WTC11 (cell line): ENCODE measurements around the gene COPS9. TPM values are rescaled to one million over a fixed set of nuclear protein-coding genes. Genes with fewer than 3 reads are reported as not detected.

Experiments
- ATAC-seq: fragments of 200-7000 bp; cut with Tn5 transposase; 2 replicates; pipeline ENCODE4 v1.10.0; 2021; ENCODE audit warnings: mild to moderate bottlenecking, moderate library complexity
- CTCF ChIA-PET: fragments of 300-600 bp; sonication (Branson Sonifier 250); formaldehyde crosslinking; loops from one replicate; lab custom pipeline; 2021; ENCODE audit warnings: antibody characterized with exemption; lab: Charles Lee
- POLR2A ChIA-PET: fragments of 350-600 bp; sonication (Branson Sonifier 250); formaldehyde crosslinking; loops from one replicate; lab custom pipeline; 2021; ENCODE audit warnings: antibody characterized with exemption; lab: Charles Lee
- DNase-seq: peaks from one replicate; pipeline ENCODE4 v3.0.0; 2021; ENCODE audit warnings: low spot score
- H3K27ac Mint-ChIP-seq: 2 replicates; pipeline ENCODE4 v1.8.0; 2021; ENCODE audit warnings: mixed read lengths
- H3K27me3 Mint-ChIP-seq: 2 replicates; pipeline ENCODE4 v1.8.0; 2021; ENCODE audit warnings: low read depth, mild to moderate bottlenecking, moderate library complexity, mixed read lengths
- H3K36me3 Mint-ChIP-seq: 2 replicates; pipeline ENCODE4 v1.8.0; 2021; ENCODE audit warnings: mixed read lengths
- H3K4me1 Mint-ChIP-seq: 2 replicates; pipeline ENCODE4 v1.8.0; 2022; ENCODE audit warnings: mixed read lengths
- H3K4me3 Mint-ChIP-seq: 2 replicates; pipeline ENCODE4 v1.8.0; 2021; ENCODE audit warnings: mild to moderate bottlenecking, moderate library complexity, mixed read lengths
- H3K9me3 Mint-ChIP-seq: 2 replicates; pipeline ENCODE4 v1.8.0; 2021; ENCODE audit warnings: mixed read lengths
- ARID4B ChIP-seq: sonication (generic); formaldehyde crosslinking; IDR thresholded peaks from 2 replicates; pipeline ENCODE4 v1.8.0; 2023; ENCODE audit warnings: missing genetic modification reagents, mild to moderate bottlenecking, borderline replicate concordance
- ATF1 ChIP-seq: sonication (generic); formaldehyde crosslinking; IDR thresholded peaks from 2 replicates; pipeline ENCODE4 v1.8.1; 2023; ENCODE audit warnings: mild to moderate bottlenecking, moderate library complexity, missing genetic modification reagents
- E2F1 ChIP-seq: sonication (generic); formaldehyde crosslinking; IDR thresholded peaks from 2 replicates; pipeline ENCODE4 v1.8.0; 2022; ENCODE audit warnings: mild to moderate bottlenecking, missing genetic modification reagents
- ERG ChIP-seq: fragments of 250-450 bp; sonication (Bioruptor Pico); IDR thresholded peaks from 2 replicates; pipeline ENCODE4 v1.8.0; 2021; ENCODE audit warnings: mild to moderate bottlenecking
- FOXK1 ChIP-seq: sonication (generic); formaldehyde crosslinking; IDR thresholded peaks from 2 replicates; pipeline ENCODE4 v1.8.0; 2022; ENCODE audit warnings: mild to moderate bottlenecking, moderate library complexity, missing genetic modification reagents
- NFYB ChIP-seq: sonication (generic); formaldehyde crosslinking; conservative IDR thresholded peaks from 2 replicates; pipeline ENCODE4 v1.8.0; 2022; ENCODE audit warnings: low read depth, missing genetic modification reagents
- OVOL2 ChIP-seq: fragments of 250-450 bp; sonication (Bioruptor Pico); IDR thresholded peaks from 2 replicates; pipeline ENCODE4 v1.9.0; 2021; ENCODE audit warnings: mild to moderate bottlenecking, borderline replicate concordance
- RORB ChIP-seq: fragments of 250-450 bp; sonication (Bioruptor Pico); IDR thresholded peaks from 2 replicates; pipeline ENCODE4 v1.9.0; 2021; ENCODE audit warnings: mild to moderate bottlenecking
- SP1 ChIP-seq: sonication (generic); formaldehyde crosslinking; conservative IDR thresholded peaks from 2 replicates; pipeline ENCODE4 v1.8.1; 2022; ENCODE audit warnings: missing genetic modification reagents
- USF1 ChIP-seq: sonication (generic); formaldehyde crosslinking; IDR thresholded peaks from 2 replicates; pipeline ENCODE4 v1.8.0; 2022; ENCODE audit warnings: mild to moderate bottlenecking, missing genetic modification reagents
- ZBTB21 ChIP-seq: sonication (generic); formaldehyde crosslinking; IDR thresholded peaks from 2 replicates; pipeline ENCODE4 v1.8.1; 2023; ENCODE audit warnings: mild to moderate bottlenecking, missing genetic modification reagents, borderline replicate concordance
- ZNF138 ChIP-seq: sonication (generic); formaldehyde crosslinking; conservative IDR thresholded peaks from 2 replicates; pipeline ENCODE4 v1.8.1; 2022; ENCODE audit warnings: mild to moderate bottlenecking, moderate library complexity, missing genetic modification reagents
- ZNF232 ChIP-seq: sonication (generic); formaldehyde crosslinking; IDR thresholded peaks from 2 replicates; pipeline ENCODE4 v1.8.0; 2022; ENCODE audit warnings: mild to moderate bottlenecking, missing genetic modification reagents
- ZNF396 ChIP-seq: fragments of 250-450 bp; sonication (Bioruptor Pico); IDR thresholded peaks from 2 replicates; pipeline ENCODE4 v1.8.0; 2021; ENCODE audit warnings: mild to moderate bottlenecking, moderate library complexity, borderline replicate concordance
- ZNF416 ChIP-seq: fragments of 250-450 bp; sonication (Bioruptor Pico); IDR thresholded peaks from 2 replicates; pipeline ENCODE4 v1.9.0; 2021; ENCODE audit warnings: mild to moderate bottlenecking, inconsistent platforms
- ZSCAN18 ChIP-seq: fragments of 250-450 bp; sonication (Bioruptor Pico); IDR thresholded peaks from 2 replicates; pipeline ENCODE4 v2.1.2; 2022; ENCODE audit warnings: mild to moderate bottlenecking, moderate library complexity
- total RNA-seq: library from RNA; stranded (reverse); gene quantifications from 3 replicates; pipeline ENCODE4 v1.2.3, GENCODE V29; 2021
- TF ChIP-seq, protein P1 (sequence below): sonication (generic); formaldehyde crosslinking; IDR thresholded peaks from 2 replicates; pipeline ENCODE4 v1.8.1; 2022; ENCODE audit warnings: low read depth, mild to moderate bottlenecking, moderate library complexity, missing genetic modification reagents, borderline replicate concordance
- TF ChIP-seq, protein P2 (sequence below): sonication (generic); formaldehyde crosslinking; IDR thresholded peaks from 2 replicates; pipeline ENCODE4 v1.8.0; 2023; ENCODE audit warnings: missing genetic modification reagents

The COPS9 gene
- total RNA-seq, 1 experiment from 2014 or later: 142 TPM

- TF ChIP-seq ZNF138 (CRISPR knock-in tag) (no peak), ZNF232 (CRISPR knock-in tag) (no peak), ZSCAN18 (no peak), OVOL2 (CRISPR knock-in tag) (no peak), ARID4B (no peak)
Measured at GRCh38 chr2:240155048-240155744, 19.1 kb upstream of the COPS9 start (continued).

GRCh38 chr2:240154606-240155005 lies 18.5 kb upstream of the COPS9 start:
- CTCF ChIA-PET: interaction anchor here (1.1 kb wide), 1 partner anchor 10 kb away, joined by 3 read pairs; no protein-coding TSS in a partner anchor

More at GRCh38 chr2:240154606-240155005, 18.5 kb upstream of the COPS9 start:
- ATAC-seq (no peak), DNase-seq (no peak)
- Mint-ChIP-seq H3K4me1 (0 out of 2 replicates have a peak, but pooled peaks cover 3% of the 10 kb centered on the region), H3K27ac (no peak overlapping the region), H3K9me3 (no peaks in the 10 kb centered on the region), H3K27me3 (no peaks in the 10 kb centered on the region), H3K36me3 (no peaks in the 10 kb centered on the region), H3K4me3 (no peak overlapping the region)
- POLR2A ChIA-PET: no interaction called here
- TF ChIP-seq, protein P1, sequence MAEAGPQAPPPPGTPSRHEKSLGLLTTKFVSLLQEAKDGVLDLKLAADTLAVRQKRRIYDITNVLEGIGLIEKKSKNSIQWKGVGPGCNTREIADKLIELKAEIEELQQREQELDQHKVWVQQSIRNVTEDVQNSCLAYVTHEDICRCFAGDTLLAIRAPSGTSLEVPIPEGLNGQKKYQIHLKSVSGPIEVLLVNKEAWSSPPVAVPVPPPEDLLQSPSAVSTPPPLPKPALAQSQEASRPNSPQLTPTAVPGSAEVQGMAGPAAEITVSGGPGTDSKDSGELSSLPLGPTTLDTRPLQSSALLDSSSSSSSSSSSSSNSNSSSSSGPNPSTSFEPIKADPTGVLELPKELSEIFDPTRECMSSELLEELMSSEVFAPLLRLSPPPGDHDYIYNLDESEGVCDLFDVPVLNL: no peak
- TF ChIP-seq SP1 (CRISPR knock-in tag): no peak
- no peak for TF ChIP-seq NFYB (CRISPR knock-in tag)
- no peak for TF ChIP-seq E2F1 (CRISPR knock-in tag)
- TF ChIP-seq ERG: no peak
- no peak for TF ChIP-seq RORB
- no peak for TF ChIP-seq ATF1 (CRISPR knock-in tag)
- no peak for TF ChIP-seq ZNF416 (CRISPR knock-in tag)
- no peak for TF ChIP-seq ZBTB21
- no peak for TF ChIP-seq ZNF396 (CRISPR knock-in tag)
- no peak for TF ChIP-seq USF1 (CRISPR knock-in tag)
- TF ChIP-seq, protein P2, sequence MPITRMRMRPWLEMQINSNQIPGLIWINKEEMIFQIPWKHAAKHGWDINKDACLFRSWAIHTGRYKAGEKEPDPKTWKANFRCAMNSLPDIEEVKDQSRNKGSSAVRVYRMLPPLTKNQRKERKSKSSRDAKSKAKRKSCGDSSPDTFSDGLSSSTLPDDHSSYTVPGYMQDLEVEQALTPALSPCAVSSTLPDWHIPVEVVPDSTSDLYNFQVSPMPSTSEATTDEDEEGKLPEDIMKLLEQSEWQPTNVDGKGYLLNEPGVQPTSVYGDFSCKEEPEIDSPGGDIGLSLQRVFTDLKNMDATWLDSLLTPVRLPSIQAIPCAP (CRISPR knock-in tag): no peak
- no peak for TF ChIP-seq FOXK1 (CRISPR knock-in tag)
